K562 (cell line): ENCODE data around the gene CLIC1. TPM values are rescaled to one million over a fixed set of nuclear protein-coding genes. Genes with fewer than 3 reads are reported as not detected.

Experiments used
- NELFE ChIP-seq: IDR thresholded peaks from 2 replicates; pipeline ENCODE4 v1.6.1; 2011; ENCODE audit warnings: mild to moderate bottlenecking; ENCODE audit not compliant: insufficient read depth, insufficient read length
- RBM39 ChIP-seq: fragments of 200-400 bp; formaldehyde crosslinking; optimal IDR thresholded peaks from 2 replicates; pipeline ENCODE3; 2018; ENCODE audit warnings: low read depth, low read length
- ZNF184 ChIP-seq: sonication (generic); formaldehyde crosslinking; IDR thresholded peaks from 2 replicates; pipeline ENCODE4 v1.5.0; 2020; ENCODE audit warnings: missing genetic modification reagents
- polyA plus RNA-seq, 8 experiments: library from polyadenylated mRNA; depleted of rRNA in 4 of 8; stranded (reverse) in 5 of 8; unstranded in 3 of 8; fragments of >200 nt; fragmentation: Nextera tagmentation in 2 of 8; fragmentation: Illumina TruSeq in 1 of 8; extraction: Ambion mirVana in 2 of 8; extraction: Trizol in 1 of 8; gene quantifications; 2 replicates each; pipeline versions ENCODE4 v1.2.1 to v1.2.3, GENCODE V29; 2011 to 2014; ENCODE audit warnings: inconsistent platforms in 1 of 8, missing spikeins in 1 of 8
- total RNA-seq, 7 experiments: library from RNA; depleted of rRNA in 6 of 7; stranded (reverse); fragments of >200 nt in 6 of 7; fragmentation: Illumina TruSeq in 2 of 7; extraction: Trizol in 2 of 7; gene quantifications; 2 replicates each; pipeline versions ENCODE4 v1.2.1 to v1.2.3, GENCODE V29; 2011 to 2021; ENCODE audit warnings: low replicate concordance in 1 of 7
- TF ChIP-seq, protein P1 (sequence below): fragments of 250-450 bp; sonication (Bioruptor Pico); IDR thresholded peaks from 2 replicates; pipeline ENCODE4 v1.4.0; 2020; ENCODE audit warnings: mild to moderate bottlenecking, moderate library complexity, borderline replicate concordance

The CLIC1 gene
- total and polyA plus RNA-seq, 9 of the 15 experiments (the other 6 are each of a cell fraction or from before 2014, with no cell fraction given), result 1,267 to 2,419 (median 1,808) TPM

DNA sequence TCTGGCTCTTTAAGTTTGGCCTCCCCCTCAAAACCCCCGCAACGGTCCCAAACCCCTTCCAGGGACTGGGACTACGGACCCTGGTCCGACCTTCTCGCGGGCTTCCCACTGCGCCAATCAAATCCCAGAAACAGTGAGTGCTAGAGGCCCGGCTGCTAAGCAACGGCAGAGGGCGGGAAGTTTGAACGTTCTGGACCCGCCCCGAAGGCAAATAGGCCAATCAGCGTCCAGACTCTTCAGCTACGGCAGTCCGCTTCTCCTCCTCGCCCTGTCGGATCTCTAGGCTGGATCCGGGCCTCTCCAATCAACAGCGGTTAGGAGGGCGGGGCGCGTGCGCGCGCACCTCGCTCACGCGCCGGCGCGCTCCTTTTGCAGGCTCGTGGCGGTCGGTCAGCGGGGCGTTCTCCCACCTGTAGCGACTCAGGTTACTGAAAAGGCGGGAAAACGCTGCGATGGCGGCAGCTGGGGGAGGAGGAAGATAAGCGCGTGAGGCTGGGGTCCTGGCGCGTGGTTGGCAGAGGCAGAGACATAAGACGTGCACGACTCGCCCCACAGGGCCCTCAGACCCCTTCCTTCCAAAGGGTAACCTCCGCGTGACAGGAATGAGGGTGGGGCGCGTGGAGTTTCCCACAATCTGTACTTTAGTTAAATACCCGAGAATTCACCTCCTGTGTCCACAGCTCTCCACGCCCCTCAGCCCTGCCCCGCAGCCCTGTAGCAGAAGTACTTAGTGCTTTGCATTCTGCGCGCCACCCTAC lies 3.5 kb upstream of the CLIC1 start, which contains the start of gene MSH5 (continued):
- TF ChIP-seq, protein P1, sequence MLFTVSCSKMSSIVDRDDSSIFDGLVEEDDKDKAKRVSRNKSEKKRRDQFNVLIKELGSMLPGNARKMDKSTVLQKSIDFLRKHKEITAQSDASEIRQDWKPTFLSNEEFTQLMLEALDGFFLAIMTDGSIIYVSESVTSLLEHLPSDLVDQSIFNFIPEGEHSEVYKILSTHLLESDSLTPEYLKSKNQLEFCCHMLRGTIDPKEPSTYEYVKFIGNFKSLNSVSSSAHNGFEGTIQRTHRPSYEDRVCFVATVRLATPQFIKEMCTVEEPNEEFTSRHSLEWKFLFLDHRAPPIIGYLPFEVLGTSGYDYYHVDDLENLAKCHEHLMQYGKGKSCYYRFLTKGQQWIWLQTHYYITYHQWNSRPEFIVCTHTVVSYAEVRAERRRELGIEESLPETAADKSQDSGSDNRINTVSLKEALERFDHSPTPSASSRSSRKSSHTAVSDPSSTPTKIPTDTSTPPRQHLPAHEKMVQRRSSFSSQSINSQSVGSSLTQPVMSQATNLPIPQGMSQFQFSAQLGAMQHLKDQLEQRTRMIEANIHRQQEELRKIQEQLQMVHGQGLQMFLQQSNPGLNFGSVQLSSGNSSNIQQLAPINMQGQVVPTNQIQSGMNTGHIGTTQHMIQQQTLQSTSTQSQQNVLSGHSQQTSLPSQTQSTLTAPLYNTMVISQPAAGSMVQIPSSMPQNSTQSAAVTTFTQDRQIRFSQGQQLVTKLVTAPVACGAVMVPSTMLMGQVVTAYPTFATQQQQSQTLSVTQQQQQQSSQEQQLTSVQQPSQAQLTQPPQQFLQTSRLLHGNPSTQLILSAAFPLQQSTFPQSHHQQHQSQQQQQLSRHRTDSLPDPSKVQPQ (CRISPR knock-in tag), result peak; percentile 72; the same call in 1 of the 2 replicates
- TF ChIP-seq NELFE (no peak), ZNF184 (CRISPR knock-in tag) (no peak), RBM39 (peak; percentile 93)
